Glutamatergic neuron (in vitro differentiated cells): ENCODE results near the gene RNF5. TPM values are rescaled to one million over a fixed set of nuclear protein-coding genes. Genes with fewer than 3 reads are reported as not detected.
"Not testable (repeated sequence)": the region's sequence is repeated elsewhere in the genome, so short reads cannot be mapped to it uniquely, and the experiment has no call there.

Experiments
- DNase-seq: peaks from one replicate; pipeline ENCODE4 v3.0.0; 2022
- H3K27ac Mint-ChIP-seq: one replicate; pipeline ENCODE4 v1.8.0; 2020; ENCODE audit warnings: mild to moderate bottlenecking, mixed read lengths, inconsistent platforms; ENCODE audit not compliant: unreplicated experiment
- H3K27me3 Mint-ChIP-seq: one replicate; pipeline ENCODE4 v1.8.0; 2020; ENCODE audit warnings: mild to moderate bottlenecking, moderate library complexity, mixed read lengths, inconsistent platforms; ENCODE audit not compliant: unreplicated experiment
- H3K36me3 Mint-ChIP-seq: one replicate; pipeline ENCODE4 v1.8.0; 2020; ENCODE audit warnings: mild to moderate bottlenecking, mixed read lengths, inconsistent platforms; ENCODE audit not compliant: unreplicated experiment
- H3K4me1 Mint-ChIP-seq: one replicate; pipeline ENCODE4 v1.8.0; 2020; ENCODE audit warnings: mild to moderate bottlenecking, low read depth, mixed read lengths, inconsistent platforms; ENCODE audit not compliant: unreplicated experiment
- H3K4me3 Mint-ChIP-seq: one replicate; pipeline ENCODE4 v1.8.0; 2020; ENCODE audit warnings: mild to moderate bottlenecking, mixed read lengths, inconsistent platforms; ENCODE audit not compliant: unreplicated experiment
- H3K9me3 Mint-ChIP-seq: one replicate; pipeline ENCODE4 v1.8.0; 2020; ENCODE audit warnings: mild to moderate bottlenecking, moderate library complexity, mixed read lengths, inconsistent platforms; ENCODE audit not compliant: unreplicated experiment
- CTCF ChIP-seq: fragments of 200-600 bp; sonication (generic); IDR thresholded peaks from one replicate; pipeline ENCODE4 v1.5.0; 2021; ENCODE audit not compliant: partially characterized antibody, unreplicated experiment
- total RNA-seq: library from RNA; stranded (reverse); fragmentation: NEBNext Ultra II Directional; extraction: Animal tissue kit (Norgen Biotek cat#: 25700); gene quantifications from one replicate; pipeline ENCODE4 v1.2.1, GENCODE V29; 2021; ENCODE audit not compliant: unreplicated experiment

Gene RNF5
- total RNA-seq, 1 donor from 2014 or later = 103 TPM

DNA sequence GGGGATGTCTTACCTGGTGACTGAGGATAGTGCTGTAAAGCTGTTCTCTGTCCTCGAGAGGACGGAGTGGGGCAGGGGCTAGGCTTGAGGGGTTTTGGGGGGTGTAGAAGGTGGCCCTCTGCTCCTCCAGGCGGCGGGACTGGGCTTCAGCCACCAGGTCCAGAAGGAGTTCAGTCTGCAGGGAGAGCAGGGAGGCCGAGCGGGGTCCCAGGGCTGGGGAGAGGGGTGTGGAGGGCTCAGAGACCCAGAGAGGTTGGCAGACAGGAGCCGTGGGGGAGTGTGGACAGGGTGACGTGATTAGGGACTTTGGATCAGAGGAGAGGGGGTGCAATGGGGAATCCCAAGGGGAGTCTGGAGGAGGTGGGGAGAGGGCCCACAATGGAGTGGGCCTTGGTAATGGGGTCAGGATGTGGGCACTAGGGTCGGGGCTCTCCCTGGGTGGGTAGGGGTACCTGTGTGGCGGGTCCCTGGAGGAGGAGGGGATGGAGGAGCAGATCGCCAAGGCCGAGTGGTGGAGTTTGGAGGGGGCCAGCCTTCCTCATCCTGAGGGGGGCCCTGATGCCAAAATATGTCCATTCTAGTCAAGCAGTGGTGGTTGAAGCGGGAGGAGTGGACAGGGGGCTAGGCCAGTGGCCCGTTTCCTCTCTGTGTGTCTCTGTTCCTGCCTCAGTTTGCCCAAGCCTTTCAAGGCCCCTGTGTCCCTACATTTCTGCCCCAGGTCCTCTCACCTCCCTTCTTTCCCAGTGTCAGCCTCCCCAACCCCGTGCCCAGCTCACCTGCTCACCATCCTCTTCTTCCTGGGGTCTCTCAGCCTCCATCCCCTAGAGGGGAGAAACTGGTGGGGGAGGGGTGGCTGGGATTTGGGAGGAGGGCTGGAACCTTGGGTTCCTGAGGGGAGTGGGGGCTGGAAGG is 13.7 kb downstream of the RNF5 start:
- peaks cover 18% of the 10 kb centered on the region for H3K4me1 Mint-ChIP-seq
- H3K4me3 Mint-ChIP-seq = no peak overlapping the region
- H3K27ac Mint-ChIP-seq = peak overlapping the region; percentile 59
- no peak for DNase-seq
- no peaks in the 10 kb centered on the region for H3K36me3 Mint-ChIP-seq
- peaks cover 20% of the 10 kb centered on the region for H3K9me3 Mint-ChIP-seq
- peaks cover 15% of the 10 kb centered on the region for H3K27me3 Mint-ChIP-seq
- no peak for TF ChIP-seq CTCF

- no peak for DNase-seq
- peaks cover 11% of the 10 kb centered on the region for H3K27me3 Mint-ChIP-seq
- H3K4me1 Mint-ChIP-seq = peaks cover 17% of the 10 kb centered on the region
- H3K36me3 Mint-ChIP-seq = no peaks in the 10 kb centered on the region
- TF ChIP-seq CTCF = no peak
- peak within 1 kb of the TSS; percentile 12 for H3K4me3 Mint-ChIP-seq
- H3K9me3 Mint-ChIP-seq = peaks cover 21% of the 10 kb centered on the region
- H3K27ac Mint-ChIP-seq = peak within 1 kb of the TSS; percentile 59
These were observed 14.4 kb downstream of the RNF5 start, which contains the start of gene GPSM3 for GRCh38 chr6:32192608-32193039. Gene GPSM3 (minus strand): TSS chr6:32192643. CDS start chr6:32192513, 130 bp downstream.

DNA sequence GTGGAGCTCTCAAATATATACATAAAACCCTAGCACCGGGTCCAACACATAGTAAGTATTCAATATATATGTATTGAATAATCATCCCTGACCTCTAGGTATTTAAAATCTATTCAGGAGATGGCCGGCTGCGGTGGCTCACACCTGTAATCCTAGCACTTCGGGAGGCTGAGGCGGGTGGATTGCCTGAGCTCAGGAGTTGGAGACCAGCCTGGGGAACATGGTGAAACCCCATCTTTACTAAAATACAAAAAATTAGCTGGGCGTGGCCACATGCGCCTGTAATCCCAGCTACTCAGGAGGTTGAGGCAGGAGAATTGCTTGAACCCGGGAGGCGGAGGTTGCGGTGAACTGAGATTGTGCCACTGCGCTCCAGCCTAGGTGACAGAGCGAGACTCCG is 14.9 kb downstream of the RNF5 start:
- peaks cover 21% of the 10 kb centered on the region for H3K9me3 Mint-ChIP-seq
- not testable (repeated sequence) for H3K27ac Mint-ChIP-seq, H3K36me3 Mint-ChIP-seq, H3K4me3 Mint-ChIP-seq, DNase-seq
- peaks cover 17% of the 10 kb centered on the region for H3K4me1 Mint-ChIP-seq
- H3K27me3 Mint-ChIP-seq = peaks cover 11% of the 10 kb centered on the region

- peak overlapping the region; percentile 88 for H3K4me3 Mint-ChIP-seq
- H3K36me3 Mint-ChIP-seq = no peaks in the 10 kb centered on the region
- peaks cover 8% of the 10 kb centered on the region for H3K27me3 Mint-ChIP-seq
- H3K4me1 Mint-ChIP-seq = peaks cover 11% of the 10 kb centered on the region
- no peak for DNase-seq
- H3K9me3 Mint-ChIP-seq = peaks cover 16% of the 10 kb centered on the region
- TF ChIP-seq CTCF = no peak
- peak overlapping the region; percentile 80 for H3K27ac Mint-ChIP-seq
These were observed 16.2 kb downstream of the RNF5 start for GRCh38 chr6:32194388-32194787.

DNA sequence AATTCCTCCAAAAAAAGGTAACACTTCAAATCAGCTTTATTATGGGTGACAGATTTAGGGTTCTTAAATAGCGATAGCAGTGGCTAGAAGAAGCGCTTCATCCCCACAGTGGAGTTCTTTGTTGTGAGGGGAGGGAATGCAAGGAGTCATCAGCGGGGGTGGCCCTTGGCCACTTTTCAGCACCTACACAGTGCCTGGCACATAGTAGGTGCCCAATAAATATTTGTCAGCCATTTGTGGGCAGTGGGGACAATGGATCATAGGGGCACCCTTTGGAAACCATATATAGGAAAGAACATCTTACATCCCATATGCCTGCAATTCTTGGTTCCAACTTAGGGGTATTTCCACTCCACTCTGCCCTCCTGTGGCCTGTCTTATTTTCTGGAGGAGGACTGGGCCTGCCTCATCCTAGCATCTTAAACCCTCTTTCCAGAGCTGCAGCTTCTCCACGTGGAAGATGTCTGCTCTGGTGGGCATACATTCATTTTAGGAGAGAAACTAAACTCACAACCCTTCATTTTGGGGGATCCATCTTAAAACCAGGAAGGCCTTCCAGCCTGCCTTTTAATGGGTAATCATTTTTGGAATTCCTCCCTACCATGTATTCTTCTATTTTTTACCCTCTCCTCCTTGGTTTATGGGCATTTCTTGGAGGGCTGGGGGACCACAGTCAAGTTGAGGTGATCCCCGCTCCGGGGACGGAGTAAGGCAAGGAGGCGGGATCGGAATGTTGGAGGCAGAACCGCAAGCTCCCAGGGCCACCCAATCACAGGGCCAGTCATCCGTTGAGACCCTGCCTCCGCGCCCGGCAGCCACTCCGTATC is 16.8 kb downstream of the RNF5 start:
- no peak for TF ChIP-seq CTCF
- no peak for DNase-seq

More for the DNA sequence above, 16.8 kb downstream of the RNF5 start:
- Mint-ChIP-seq H3K9me3 (peaks cover 16% of the 10 kb centered on the region), H3K4me3 (peak overlapping the region; percentile 88), H3K36me3 (no peaks in the 10 kb centered on the region), H3K4me1 (peaks cover 11% of the 10 kb centered on the region), H3K27ac (peak overlapping the region; percentile 80), H3K27me3 (peaks cover 8% of the 10 kb centered on the region)
